B cell (primary cell): ENCODE results near the gene CEP131. TPM values are rescaled to one million over a fixed set of nuclear protein-coding genes. Genes with fewer than 3 reads are reported as not detected.

Experiments used
- ATAC-seq: fragments of 200-7000 bp; cut with Tn5 transposase; one replicate; pipeline ENCODE4 v1.10.0; 2021; ENCODE audit warnings: low read depth, mild to moderate bottlenecking, moderate number of reproducible peaks, moderate library complexity
- CTCF ChIA-PET: fragments of 350-600 bp; sonication (Branson Sonifier 250); formaldehyde crosslinking; loops from one replicate; lab custom pipeline; 2021; ENCODE audit warnings: antibody characterized with exemption, inconsistent platforms; lab: Charles Lee
- POLR2A ChIA-PET: fragments of 350-600 bp; sonication (Branson Sonifier 250); formaldehyde crosslinking; loops from one replicate; lab custom pipeline; 2021; ENCODE audit warnings: antibody characterized with exemption; lab: Charles Lee
- DNase-seq: peaks from one replicate; pipeline ENCODE4 v3.0.0; 2013
- H2AFZ ChIP-seq: 2 replicates; pipeline ENCODE4 v1.6.1; 2012; ENCODE audit warnings: mild to moderate bottlenecking, low read depth, low read length; ENCODE audit not compliant: insufficient read depth, poor library complexity, severe bottlenecking
- H3K27ac ChIP-seq, 2 donors: 1 replicate in 1 of 2; 2 replicates in 1 of 2; pipeline ENCODE4 v1.5.1; 2012 to 2013; ENCODE audit warnings: low read length in 2 of 2, mild to moderate bottlenecking in 2 of 2, moderate library complexity in 1 of 2
- H3K27me3 ChIP-seq, 4 experiments: fragments of 200-600 bp in 1 of 4; sonication (generic) in 1 of 4; replicated peaks in 1 of 4; 1 replicate in 2 of 4; 2 replicates in 2 of 4; pipeline versions ENCODE4 v1.6.1 to v1.7.0; 2013 to 2016; ENCODE audit warnings: low read length in 3 of 4, mild to moderate bottlenecking in 2 of 4, mixed read lengths in 1 of 4, moderate library complexity in 1 of 4; ENCODE audit not compliant: insufficient read depth in 4 of 4, control insufficient read depth in 3 of 4; ENCODE audit errors: control extremely low read depth in 1 of 4
- H3K36me3 ChIP-seq, 2 experiments: replicated peaks in 1 of 2; 1 replicate in 1 of 2; 2 replicates in 1 of 2; pipeline versions ENCODE4 v1.6.1 to v1.7.1; 2013; ENCODE audit warnings: low read length in 1 of 2; ENCODE audit not compliant: insufficient read depth in 2 of 2, control insufficient read depth in 1 of 2; ENCODE audit errors: control extremely low read depth in 1 of 2, extremely low read depth in 1 of 2
- H3K4me1 ChIP-seq, 2 donors: fragments of 200-600 bp in 1 of 2; sonication (generic) in 1 of 2; 1 replicate in 1 of 2; 2 replicates in 1 of 2; pipeline versions ENCODE4 v1.5.1 to v1.6.1; 2013 to 2017; ENCODE audit warnings: low read length in 2 of 2; ENCODE audit not compliant: control insufficient read depth in 2 of 2, insufficient read depth in 2 of 2
- H3K4me2 ChIP-seq: replicated peaks from 2 replicates; pipeline ENCODE3; 2012; ENCODE audit warnings: mild to moderate bottlenecking, low read depth, low read length; ENCODE audit not compliant: poor library complexity, severe bottlenecking
- H3K4me3 ChIP-seq, 5 experiments: fragments of 200-600 bp in 1 of 5; sonication (generic) in 1 of 5; 1 replicate in 3 of 5; 2 replicates in 2 of 5; pipeline versions ENCODE4 v1.5.1 to v1.7.0; 2011 to 2016; ENCODE audit warnings: low read length in 4 of 5, mild to moderate bottlenecking in 4 of 5, low read depth in 2 of 5, control low read depth in 1 of 5, moderate library complexity in 1 of 5; ENCODE audit not compliant: insufficient read depth in 1 of 5; ENCODE audit errors: control extremely low read depth in 1 of 5, extremely low read depth in 1 of 5
- H3K79me2 ChIP-seq: fragments of 200-600 bp; sonication (generic); one replicate; pipeline ENCODE4 v1.6.0; 2016; ENCODE audit warnings: low read length; ENCODE audit not compliant: control insufficient read depth, insufficient read depth
- H3K9ac ChIP-seq: fragments of 200-600 bp; sonication (generic); 2 replicates; pipeline ENCODE4 v1.6.1; 2017; ENCODE audit warnings: mild to moderate bottlenecking, low read length, moderate library complexity
- H3K9me3 ChIP-seq, 3 donors: one replicate each; pipeline versions ENCODE4 v1.6.1 to v1.7.1; 2013; ENCODE audit warnings: low read length in 2 of 3; ENCODE audit not compliant: control insufficient read depth in 2 of 3, insufficient read depth in 1 of 3; ENCODE audit errors: control extremely low read depth in 1 of 3
- H4K20me1 ChIP-seq: 2 replicates; pipeline ENCODE4 v1.6.0; 2012; ENCODE audit warnings: mild to moderate bottlenecking, low read length; ENCODE audit not compliant: insufficient read depth, control insufficient read depth, poor library complexity, severe bottlenecking
- H3K27ac Mint-ChIP-seq: one replicate; pipeline ENCODE4 v1.8.0; 2021; ENCODE audit warnings: mixed read lengths
- H3K27me3 Mint-ChIP-seq: one replicate; pipeline ENCODE4 v1.8.0; 2021; ENCODE audit warnings: mixed read lengths
- H3K4me1 Mint-ChIP-seq: one replicate; pipeline ENCODE4 v1.8.0; 2021; ENCODE audit warnings: mixed read lengths
- H3K4me3 Mint-ChIP-seq: one replicate; pipeline ENCODE4 v1.8.0; 2021; ENCODE audit warnings: mixed read lengths
- H3K9me3 Mint-ChIP-seq: one replicate; pipeline ENCODE4 v1.8.0; 2022; ENCODE audit warnings: mixed read lengths; ENCODE audit not compliant: insufficient read depth
- CTCF ChIP-seq: fragments of 200-600 bp; IDR thresholded peaks from one replicate; pipeline ENCODE4 v1.8.0; 2022; ENCODE audit warnings: antibody characterized with exemption, mild to moderate bottlenecking
- EZH2 ChIP-seq: IDR thresholded peaks from 2 replicates; pipeline ENCODE4 v1.6.1; 2012; ENCODE audit warnings: borderline replicate concordance, low read depth, mild to moderate bottlenecking, moderate library complexity, low read length; ENCODE audit not compliant: insufficient read depth, poor library complexity, severe bottlenecking
- WGBS: methylation state at CpG from one replicate; pipeline ENCODE4 v1.1.5; 2013; ENCODE audit warnings: missing lambda C conversion rate; ENCODE audit not compliant: insufficient coverage; 5-methylcytosine and 5-hydroxymethylcytosine counted together
- intact Hi-C: fragments of 100-400 bp; cut with micrococcal nuclease; formaldehyde crosslinking; loops from one replicate; pipeline ENCODE4 v1.10.0; 2022
- polyA plus RNA-seq: library from polyadenylated mRNA; depleted of rRNA; stranded (reverse); fragments of >200 nt; gene quantifications from 2 replicates; pipeline ENCODE4 v1.2.3, GENCODE V29; 2012
- total RNA-seq, 2 donors: library from RNA; stranded (reverse); fragments of 120-200 nt in 1 of 2; gene quantifications; 1 replicate in 1 of 2; 2 replicates in 1 of 2; pipeline versions ENCODE4 v1.2.3 to v1.2.4, GENCODE V29; 2013 to 2022

The CEP131 gene
- total and polyA plus RNA-seq, 2 donors (not counting 1 experiment from before 2014, with no cell fraction given): 18.8 to 25.5 TPM

DNA sequence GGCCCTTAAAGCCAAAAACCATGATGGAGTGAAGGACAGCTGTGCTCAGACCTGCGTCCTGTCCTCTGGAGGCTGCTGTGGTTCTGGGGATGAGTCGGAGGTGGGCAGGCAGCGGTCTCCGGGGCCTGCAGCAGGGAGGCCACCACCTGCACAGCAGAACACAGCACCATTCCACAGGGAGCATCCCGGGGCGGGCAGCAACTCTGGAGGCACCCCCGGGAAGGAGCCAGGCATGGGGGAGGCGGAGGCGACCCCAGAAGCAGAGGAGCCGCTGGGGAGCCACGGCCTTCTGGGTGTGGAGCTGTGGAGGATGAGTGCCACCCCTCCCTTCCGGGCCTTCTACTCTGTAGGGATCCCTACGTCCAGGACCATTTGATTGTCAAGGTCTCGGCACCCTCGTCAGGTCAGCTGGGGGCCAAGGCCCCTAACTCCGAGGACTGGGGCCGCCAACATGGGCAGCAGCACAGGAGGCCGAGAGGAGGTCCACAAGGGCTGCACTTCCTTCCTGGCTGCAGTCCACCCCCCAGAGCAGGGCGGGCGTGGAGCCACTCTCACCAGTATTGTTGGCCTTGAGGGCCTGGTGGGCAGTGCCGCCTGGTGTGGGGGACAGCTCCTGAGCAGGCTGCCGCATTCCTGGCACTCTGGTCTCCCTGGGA is 23.8 kb downstream of the CEP131 start:
- TF ChIP-seq CTCF: no peak
- no peak for TF ChIP-seq EZH2
- H3K36me3 ChIP-seq: peaks cover 0 to 13% of the 10 kb centered on the region in 2 experiments
- no peak overlapping the region for H3K9ac ChIP-seq
- ATAC-seq: no peak
- no peak overlapping the region for H3K27ac Mint-ChIP-seq
- no peaks in the 10 kb centered on the region for H3K27me3 Mint-ChIP-seq
- no peaks in the 10 kb centered on the region for H3K9me3 ChIP-seq
- CTCF ChIA-PET: no interaction called here
- no peak for DNase-seq
- no peaks in the 10 kb centered on the region for H3K27me3 ChIP-seq
- no peaks in the 10 kb centered on the region for H4K20me1 ChIP-seq
- POLR2A ChIA-PET: no interaction called here
- no peaks in the 10 kb centered on the region for H3K79me2 ChIP-seq
- no peaks in the 10 kb centered on the region for H3K9me3 Mint-ChIP-seq
- no peaks in the 10 kb centered on the region for H3K4me1 ChIP-seq
- no peak overlapping the region for H3K27ac ChIP-seq
- H3K4me3 Mint-ChIP-seq: no peak overlapping the region
- intact Hi-C loops: no loop called here
- H3K4me2 ChIP-seq: no peak overlapping the region
- H2AFZ ChIP-seq: no peak overlapping the region
- H3K4me1 Mint-ChIP-seq: no peaks in the 10 kb centered on the region
- WGBS: 97% methylated on average over 21 of the region's 22 CpGs
- H3K4me3 ChIP-seq: no peak overlapping the region

DNA sequence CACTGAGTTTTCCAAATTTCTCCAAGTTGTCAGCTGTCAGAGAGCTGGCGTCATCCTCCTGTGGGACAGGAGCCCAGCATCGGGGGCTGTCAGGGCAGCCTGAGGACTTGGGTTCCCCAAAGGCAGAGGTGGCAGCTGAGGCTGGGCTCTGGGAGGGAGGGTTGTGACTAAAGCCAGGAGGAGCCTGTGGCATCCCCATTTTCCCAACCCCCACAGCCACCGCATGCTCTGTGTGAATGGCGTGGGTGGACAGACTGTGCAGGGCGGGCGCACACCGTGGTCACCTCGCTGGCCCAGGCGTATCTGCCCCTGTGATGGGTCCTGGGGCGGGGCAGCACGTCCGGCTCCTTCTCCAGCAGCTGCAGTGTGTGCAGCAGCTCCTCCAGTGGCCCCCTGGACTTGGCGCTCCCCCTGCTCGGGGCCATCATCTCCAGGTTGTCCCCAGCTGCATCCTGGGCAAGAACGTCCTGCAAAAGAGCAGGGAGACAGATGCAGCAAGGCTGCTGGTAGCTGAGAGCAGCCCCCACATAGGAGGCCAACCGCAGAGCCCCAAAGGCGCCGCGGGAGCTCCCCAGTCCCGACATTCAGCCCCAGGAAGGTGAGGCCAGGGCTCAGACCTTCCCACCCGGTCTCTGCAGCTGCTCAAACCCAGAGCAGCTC is 24.8 kb downstream of the CEP131 start:
- CTCF ChIA-PET: interaction anchor here (0.5 to 0.6 kb wide), 2 partner anchors 9 to 683 kb away, joined by 3 read pairs; no protein-coding TSS in a partner anchor
- WGBS: 97% methylated on average over 21 of the region's 21 CpGs
- H3K9ac ChIP-seq: no peak overlapping the region
- H3K4me1 ChIP-seq: no peaks in the 10 kb centered on the region
- H3K9me3 Mint-ChIP-seq: no peaks in the 10 kb centered on the region
- POLR2A ChIA-PET: no interaction called here
- H3K27ac Mint-ChIP-seq: no peak overlapping the region
- H3K9me3 ChIP-seq: no peaks in the 10 kb centered on the region
- H2AFZ ChIP-seq: no peak overlapping the region
- no peaks in the 10 kb centered on the region for H3K27me3 Mint-ChIP-seq
- no peaks in the 10 kb centered on the region for H3K27me3 ChIP-seq
- no peak for ATAC-seq
- H3K4me1 Mint-ChIP-seq: no peaks in the 10 kb centered on the region
- H3K4me3 ChIP-seq: no peak overlapping the region
- peaks cover 0 to 13% of the 10 kb centered on the region in 2 experiments for H3K36me3 ChIP-seq
- intact Hi-C loops: no loop called here
- H4K20me1 ChIP-seq: no peaks in the 10 kb centered on the region
- no peak for TF ChIP-seq CTCF
- no peak for TF ChIP-seq EZH2
- no peak for DNase-seq
- no peaks in the 10 kb centered on the region for H3K79me2 ChIP-seq
- no peak overlapping the region for H3K4me2 ChIP-seq
- H3K4me3 Mint-ChIP-seq: no peak overlapping the region
- H3K27ac ChIP-seq: no peak overlapping the region
